Nephron progenitor cell (in vitro differentiated cells): Measurements from ENCODE around the gene DAP.

ENCODE experiments used
- DNase-seq: peaks from one replicate; pipeline ENCODE4 v3.0.0; 2021
- H3K27ac Mint-ChIP-seq: 2 replicates; pipeline ENCODE4 v1.8.0; 2021; ENCODE audit warnings: mild to moderate bottlenecking, moderate library complexity, mixed read lengths
- H3K27me3 Mint-ChIP-seq: 2 replicates; pipeline ENCODE4 v1.8.0; 2021; ENCODE audit warnings: mild to moderate bottlenecking, low read depth, mixed read lengths; ENCODE audit not compliant: poor library complexity
- H3K36me3 Mint-ChIP-seq: 2 replicates; pipeline ENCODE4 v1.8.0; 2021; ENCODE audit warnings: low read depth, mixed read lengths
- H3K4me1 Mint-ChIP-seq: 2 replicates; pipeline ENCODE4 v1.8.0; 2021; ENCODE audit warnings: mixed read lengths
- H3K4me3 Mint-ChIP-seq: 2 replicates; pipeline ENCODE4 v1.8.0; 2021; ENCODE audit warnings: mild to moderate bottlenecking, moderate library complexity, mixed read lengths
- H3K9me3 Mint-ChIP-seq: 2 replicates; pipeline ENCODE4 v1.8.0; 2021; ENCODE audit warnings: mild to moderate bottlenecking, moderate library complexity, mixed read lengths
- CTCF ChIP-seq: fragments of 200-600 bp; sonication (generic); IDR thresholded peaks from 2 replicates; pipeline ENCODE4 v1.5.0; 2021; ENCODE audit warnings: antibody characterized with exemption

The DAP gene

GRCh38 chr5:10762776-10763500, 1.9 kb upstream of the DAP start:
- H3K36me3 Mint-ChIP-seq = peaks cover 8% of the 10 kb centered on the region
- peak overlapping the region; percentile 34 for H3K27ac Mint-ChIP-seq
- peaks cover 16% of the 10 kb centered on the region for H3K27me3 Mint-ChIP-seq

GRCh38 chr5:10761933-10762775, 1.1 kb upstream of the DAP start:
- Mint-ChIP-seq H3K27ac (peak overlapping the region; percentile 92), H3K4me1 (peaks cover 52% of the 10 kb centered on the region), H3K27me3 (peaks cover 16% of the 10 kb centered on the region), H3K4me3 (peak overlapping the region; percentile 77), H3K9me3 (no peaks in the 10 kb centered on the region), H3K36me3 (peaks cover 16% of the 10 kb centered on the region)
- no peak for DNase-seq
- no peak for TF ChIP-seq CTCF

More at GRCh38 chr5:10762776-10763500, 1.9 kb upstream of the DAP start:
- Mint-ChIP-seq H3K4me3 (peak overlapping the region; percentile 77), H3K4me1 (peaks cover 44% of the 10 kb centered on the region), H3K9me3 (no peaks in the 10 kb centered on the region)
- no peak for DNase-seq
- TF ChIP-seq CTCF = no peak

GRCh38 chr5:10760921-10761184, 181 bp downstream of the DAP start:
- H3K4me3 Mint-ChIP-seq = peak overlapping the region; percentile 94
- peaks cover 64% of the 10 kb centered on the region for H3K4me1 Mint-ChIP-seq
- no peak for DNase-seq
- H3K27ac Mint-ChIP-seq = no peak overlapping the region
- TF ChIP-seq CTCF = no peak
- H3K9me3 Mint-ChIP-seq = peaks cover 2% of the 10 kb centered on the region
- peaks cover 29% of the 10 kb centered on the region for H3K36me3 Mint-ChIP-seq
- peaks cover 16% of the 10 kb centered on the region for H3K27me3 Mint-ChIP-seq

- Mint-ChIP-seq H3K36me3 (peaks cover 35% of the 10 kb centered on the region), H3K4me1 (peaks cover 64% of the 10 kb centered on the region), H3K9me3 (peaks cover 7% of the 10 kb centered on the region), H3K4me3 (peak overlapping the region; percentile 94), H3K27ac (peak overlapping the region; percentile 98), H3K27me3 (peaks cover 18% of the 10 kb centered on the region)
- DNase-seq = peak; percentile 60
- no peak for TF ChIP-seq CTCF
Measured at GRCh38 chr5:10760096-10760920, 726 bp downstream of the DAP start.

- peaks cover 47% of the 10 kb centered on the region for H3K36me3 Mint-ChIP-seq
- H3K27me3 Mint-ChIP-seq = peaks cover 18% of the 10 kb centered on the region
- H3K4me3 Mint-ChIP-seq = peak overlapping the region; percentile 66
- peaks cover 11% of the 10 kb centered on the region for H3K9me3 Mint-ChIP-seq
- TF ChIP-seq CTCF = no peak
- no peak for DNase-seq
- H3K4me1 Mint-ChIP-seq = peaks cover 64% of the 10 kb centered on the region
- H3K27ac Mint-ChIP-seq = no peak overlapping the region
Measured at GRCh38 chr5:10759111-10759510, 1.9 kb downstream of the DAP start.
